ENCODE measurements around the gene PRIM1. TPM values are rescaled to one million over a fixed set of nuclear protein-coding genes. Genes with fewer than 3 reads are reported as not detected.

PRIM1 gene
- total RNA-seq, 1 experiment from 2014 or later = 32.3 TPM

DNA sequence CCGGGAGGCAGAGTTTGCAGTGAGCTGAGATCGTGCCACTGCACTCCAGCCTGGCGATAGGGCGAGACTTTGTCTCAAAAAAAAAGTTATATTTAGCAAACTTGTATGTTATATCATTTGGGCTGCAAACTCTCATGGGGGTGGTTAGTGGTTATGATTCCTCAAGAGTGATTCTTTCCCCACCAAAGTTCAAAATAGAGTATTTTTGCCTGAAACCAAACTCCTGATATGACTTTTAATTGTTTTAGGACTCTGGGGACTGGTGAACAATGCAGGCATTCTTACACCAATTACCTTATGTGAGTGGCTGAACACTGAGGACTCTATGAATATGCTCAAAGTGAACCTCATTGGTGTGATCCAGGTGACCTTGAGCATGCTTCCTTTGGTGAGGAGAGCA, 29.6 kb upstream of the PRIM1 start:
- H3K9ac ChIP-seq (ENCODE audit: low read length) = no peak overlapping the region
- no TSS peak for BruUV-seq (replicated peaks)
- H3K4me3 ChIP-seq (ENCODE audit: low read length) = no peak overlapping the region
- no peaks in the 10 kb centered on the region for H3K79me2 ChIP-seq (ENCODE audit: low read length)
- H3K4me1 ChIP-seq (ENCODE audit: insufficient read depth, low read length) = no peaks in the 10 kb centered on the region
- H3F3A ChIP-seq (ENCODE audit: low read length, unreplicated experiment) = no peaks in the 10 kb centered on the region
- no peak overlapping the region for H3K27ac ChIP-seq (ENCODE audit: low read length)
- H3K27me3 ChIP-seq (ENCODE audit: low read length) = no peaks in the 10 kb centered on the region
- no peak overlapping the region for H3K4me2 ChIP-seq (ENCODE audit: low read length)
- no peaks in the 10 kb centered on the region for H4K20me1 ChIP-seq (ENCODE audit: low read length)
- ATAC-seq (no peak), DNase-seq (no peak)
- H3K36me3 ChIP-seq (ENCODE audit: low read depth, low read length) = no peaks in the 10 kb centered on the region
- H2AFZ ChIP-seq (ENCODE audit: low read length) = no peak overlapping the region
- H3K9me3 ChIP-seq (ENCODE audit: low read length) = no peaks in the 10 kb centered on the region
- TF ChIP-seq EZH2phosphoT487 (IDR thresholded peaks at IDR 0.05; ENCODE audit: borderline replicate concordance, low read length) (no peak), CTCF (conservative IDR thresholded peaks at IDR 0.05; ENCODE audit: low read depth, low read length) (no peak), EZH2 (IDR thresholded peaks at IDR 0.05; ENCODE audit: low read length, unreplicated experiment) (no peak)
- CTCF ChIA-PET = no interaction called here
- intact Hi-C loops (cut with micrococcal nuclease) = no loop called here
- H3K9me2 ChIP-seq (replicated peaks; ENCODE audit: low read length) = no peaks in the 10 kb centered on the region
- POLR2A ChIA-PET (ENCODE audit: unreplicated experiment) = no interaction called here

- CTCF ChIA-PET = no interaction called here
- no peak for TF ChIP-seq EZH2 (IDR thresholded peaks at IDR 0.05; ENCODE audit: low read length, unreplicated experiment)
- TF ChIP-seq EZH2phosphoT487 (IDR thresholded peaks at IDR 0.05; ENCODE audit: borderline replicate concordance, low read length) = no peak
- TF ChIP-seq CTCF (conservative IDR thresholded peaks at IDR 0.05; ENCODE audit: low read depth, low read length) = no peak
Observed at GRCh38 chr12:56778756-56779155, 26.6 kb upstream of the PRIM1 start.

DNA sequence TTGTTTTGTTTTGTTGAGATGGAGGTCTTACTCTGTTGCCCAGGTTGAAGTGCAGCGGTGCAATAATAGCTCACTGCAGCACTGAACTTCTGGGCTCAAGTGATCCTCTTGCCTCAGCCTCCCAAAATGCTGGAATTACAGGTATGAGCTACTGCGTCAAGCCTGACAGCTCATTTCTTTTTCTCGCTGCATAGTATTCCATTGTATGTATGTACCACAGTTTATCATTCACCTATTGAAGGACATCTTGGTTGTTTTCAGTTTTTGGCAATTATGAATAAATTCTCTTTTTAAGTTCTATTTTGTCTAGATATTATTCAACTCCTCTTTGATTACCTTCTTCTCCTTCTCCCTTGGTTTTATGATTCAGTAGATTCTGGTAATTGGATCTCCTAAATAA, 24.5 kb upstream of the PRIM1 start:
- H2AFZ ChIP-seq (ENCODE audit: low read length) = no peak overlapping the region
- ATAC-seq (no peak), DNase-seq (no peak)
- H3K9me2 ChIP-seq (replicated peaks; ENCODE audit: low read length) = no peaks in the 10 kb centered on the region
- intact Hi-C loops (cut with micrococcal nuclease) = no loop called here
- TF ChIP-seq CTCF (conservative IDR thresholded peaks at IDR 0.05; ENCODE audit: low read depth, low read length) (no peak), EZH2 (IDR thresholded peaks at IDR 0.05; ENCODE audit: low read length, unreplicated experiment) (no peak), EZH2phosphoT487 (IDR thresholded peaks at IDR 0.05; ENCODE audit: borderline replicate concordance, low read length) (no peak)
- no peak overlapping the region for H3K27ac ChIP-seq (ENCODE audit: low read length)
- no peaks in the 10 kb centered on the region for H3F3A ChIP-seq (ENCODE audit: low read length, unreplicated experiment)
- H3K27me3 ChIP-seq (ENCODE audit: low read length) = no peaks in the 10 kb centered on the region
- H3K9ac ChIP-seq (ENCODE audit: low read length) = no peak overlapping the region
- no peaks in the 10 kb centered on the region for H4K20me1 ChIP-seq (ENCODE audit: low read length)
- H3K79me2 ChIP-seq (ENCODE audit: low read length) = no peaks in the 10 kb centered on the region
- no TSS peak for BruUV-seq (replicated peaks)
- H3K36me3 ChIP-seq (ENCODE audit: low read depth, low read length) = no peaks in the 10 kb centered on the region
- no peak overlapping the region for H3K4me3 ChIP-seq (ENCODE audit: low read length)
- ChIA-PET POLR2A (ENCODE audit: unreplicated experiment) (no interaction called here), CTCF (no interaction called here)
- no peaks in the 10 kb centered on the region for H3K9me3 ChIP-seq (ENCODE audit: low read length)
- no peak overlapping the region for H3K4me2 ChIP-seq (ENCODE audit: low read length)
- H3K4me1 ChIP-seq (ENCODE audit: insufficient read depth, low read length) = no peaks in the 10 kb centered on the region

More at GRCh38 chr12:56778756-56779155, 26.6 kb upstream of the PRIM1 start:
- Histone ChIP-seq H3K27ac (ENCODE audit: low read length) (no peak overlapping the region), H3K9me2 (replicated peaks; ENCODE audit: low read length) (no peaks in the 10 kb centered on the region), H3K4me2 (ENCODE audit: low read length) (no peak overlapping the region), H3K36me3 (ENCODE audit: low read depth, low read length) (no peaks in the 10 kb centered on the region), H3F3A (ENCODE audit: low read length, unreplicated experiment) (no peaks in the 10 kb centered on the region), H3K9me3 (ENCODE audit: low read length) (no peaks in the 10 kb centered on the region), H3K9ac (ENCODE audit: low read length) (no peak overlapping the region), H3K79me2 (ENCODE audit: low read length) (no peaks in the 10 kb centered on the region), H3K4me1 (ENCODE audit: insufficient read depth, low read length) (no peaks in the 10 kb centered on the region), H4K20me1 (ENCODE audit: low read length) (no peaks in the 10 kb centered on the region), H3K27me3 (ENCODE audit: low read length) (no peaks in the 10 kb centered on the region), H3K4me3 (ENCODE audit: low read length) (no peak overlapping the region), H2AFZ (ENCODE audit: low read length) (no peak overlapping the region)
- POLR2A ChIA-PET (ENCODE audit: unreplicated experiment) = no interaction called here
- intact Hi-C loops (cut with micrococcal nuclease) = no loop called here
- DNase-seq (no peak), ATAC-seq (no peak)
- no TSS peak for BruUV-seq (replicated peaks)
